ENCODE results near the gene HGFAC.

Gene HGFAC

GRCh38 chr4:3423952-3424351 lies 17.8 kb upstream of the HGFAC start:
- H3K4me3 ChIP-seq (ENCODE audit: low read depth in 1 of 2, low read length in 2 of 2), result no peak overlapping the region
- no peak overlapping the region for H3K27ac ChIP-seq (ENCODE audit: low read depth, low read length)
- H3K9me3 ChIP-seq (ENCODE audit: control insufficient read depth in 1 of 2, low read length in 2 of 2), result no peaks in the 10 kb centered on the region
- peaks cover 0 to 22% of the 10 kb centered on the region in 2 donors for H3K36me3 ChIP-seq (ENCODE audit: control insufficient read depth in 1 of 2, insufficient read depth in 2 of 2, low read length in 2 of 2)
- no peak overlapping the region for H3K9ac ChIP-seq (ENCODE audit: low read depth in 1 of 2, low read length in 2 of 2)
- H3K27me3 ChIP-seq (ENCODE audit: control insufficient read depth in 1 of 2, insufficient read depth in 2 of 2, low read length in 2 of 2), result no peaks in the 10 kb centered on the region
- H3K4me1 ChIP-seq (ENCODE audit: control insufficient read depth in 1 of 2, insufficient read depth in 2 of 2, low read length in 2 of 2), result no peaks in the 10 kb centered on the region

- Histone ChIP-seq H3K36me3 (ENCODE audit: control insufficient read depth in 1 of 2, insufficient read depth in 2 of 2, low read length in 2 of 2) (peaks cover 0 to 27% of the 10 kb centered on the region in 2 donors), H3K4me3 (ENCODE audit: low read depth in 1 of 2, low read length in 2 of 2) (no peak overlapping the region), H3K4me1 (ENCODE audit: control insufficient read depth in 1 of 2, insufficient read depth in 2 of 2, low read length in 2 of 2) (no peaks in the 10 kb centered on the region)
These were observed 17.2 kb upstream of the HGFAC start for GRCh38 chr4:3424522-3425095.

GRCh38 chr4:3426465-3427133 lies 15.2 kb upstream of the HGFAC start:
- H3K9me3 ChIP-seq (ENCODE audit: control insufficient read depth in 1 of 2, low read length in 2 of 2), result no peaks in the 10 kb centered on the region
- no peak overlapping the region for H3K9ac ChIP-seq (ENCODE audit: low read depth in 1 of 2, low read length in 2 of 2)
- H3K4me3 ChIP-seq (ENCODE audit: low read depth in 1 of 2, low read length in 2 of 2), result no peak overlapping the region
- H3K27ac ChIP-seq (ENCODE audit: low read depth, low read length), result no peak overlapping the region
- H3K4me1 ChIP-seq (ENCODE audit: control insufficient read depth in 1 of 2, insufficient read depth in 2 of 2, low read length in 2 of 2), result no peaks in the 10 kb centered on the region
- peaks cover 0 to 26% of the 10 kb centered on the region in 2 donors for H3K36me3 ChIP-seq (ENCODE audit: control insufficient read depth in 1 of 2, insufficient read depth in 2 of 2, low read length in 2 of 2)
- no peaks in the 10 kb centered on the region for H3K27me3 ChIP-seq (ENCODE audit: control insufficient read depth in 1 of 2, insufficient read depth in 2 of 2, low read length in 2 of 2)

More at GRCh38 chr4:3424522-3425095, 17.2 kb upstream of the HGFAC start:
- no peak overlapping the region for H3K27ac ChIP-seq (ENCODE audit: low read depth, low read length)
- H3K9ac ChIP-seq (ENCODE audit: low read depth in 1 of 2, low read length in 2 of 2), result no peak overlapping the region
- H3K27me3 ChIP-seq (ENCODE audit: control insufficient read depth in 1 of 2, insufficient read depth in 2 of 2, low read length in 2 of 2), result no peaks in the 10 kb centered on the region
- H3K9me3 ChIP-seq (ENCODE audit: control insufficient read depth in 1 of 2, low read length in 2 of 2), result no peaks in the 10 kb centered on the region

- peaks cover 0 to 29% of the 10 kb centered on the region in 2 donors for H3K36me3 ChIP-seq (ENCODE audit: control insufficient read depth in 1 of 2, insufficient read depth in 2 of 2, low read length in 2 of 2)
- H3K27ac ChIP-seq (ENCODE audit: low read depth, low read length), result no peak overlapping the region
- H3K9me3 ChIP-seq (ENCODE audit: control insufficient read depth in 1 of 2, low read length in 2 of 2), result no peaks in the 10 kb centered on the region
- H3K9ac ChIP-seq (ENCODE audit: low read depth in 1 of 2, low read length in 2 of 2), result no peak overlapping the region
- H3K4me3 ChIP-seq (ENCODE audit: low read depth in 1 of 2, low read length in 2 of 2), result no peak overlapping the region
- H3K27me3 ChIP-seq (ENCODE audit: control insufficient read depth in 1 of 2, insufficient read depth in 2 of 2, low read length in 2 of 2), result no peaks in the 10 kb centered on the region
- H3K4me1 ChIP-seq (ENCODE audit: control insufficient read depth in 1 of 2, insufficient read depth in 2 of 2, low read length in 2 of 2), result no peaks in the 10 kb centered on the region
These were observed 14.7 kb upstream of the HGFAC start for GRCh38 chr4:3427134-3427476.

GRCh38 chr4:3427706-3428446 lies 13.9 kb upstream of the HGFAC start:
- H3K9me3 ChIP-seq (ENCODE audit: control insufficient read depth in 1 of 2, low read length in 2 of 2), result no peaks in the 10 kb centered on the region
- peaks cover 0 to 21% of the 10 kb centered on the region in 2 donors for H3K36me3 ChIP-seq (ENCODE audit: control insufficient read depth in 1 of 2, insufficient read depth in 2 of 2, low read length in 2 of 2)
- no peak overlapping the region for H3K9ac ChIP-seq (ENCODE audit: low read depth in 1 of 2, low read length in 2 of 2)
- no peaks in the 10 kb centered on the region for H3K4me1 ChIP-seq (ENCODE audit: control insufficient read depth in 1 of 2, insufficient read depth in 2 of 2, low read length in 2 of 2)
- H3K27ac ChIP-seq (ENCODE audit: low read depth, low read length), result no peak overlapping the region
- no peak overlapping the region for H3K4me3 ChIP-seq (ENCODE audit: low read depth in 1 of 2, low read length in 2 of 2)
- H3K27me3 ChIP-seq (ENCODE audit: control insufficient read depth in 1 of 2, insufficient read depth in 2 of 2, low read length in 2 of 2), result no peaks in the 10 kb centered on the region

GRCh38 chr4:3429651-3430050 lies 12.1 kb upstream of the HGFAC start:
- Histone ChIP-seq H3K4me3 (ENCODE audit: low read depth in 1 of 2, low read length in 2 of 2) (no peak overlapping the region), H3K9me3 (ENCODE audit: control insufficient read depth in 1 of 2, low read length in 2 of 2) (no peaks in the 10 kb centered on the region), H3K9ac (ENCODE audit: low read depth in 1 of 2, low read length in 2 of 2) (no peak overlapping the region), H3K4me1 (ENCODE audit: control insufficient read depth in 1 of 2, insufficient read depth in 2 of 2, low read length in 2 of 2) (no peaks in the 10 kb centered on the region), H3K36me3 (ENCODE audit: control insufficient read depth in 1 of 2, insufficient read depth in 2 of 2, low read length in 2 of 2) (peaks cover 0 to 16% of the 10 kb centered on the region in 2 donors), H3K27me3 (ENCODE audit: control insufficient read depth in 1 of 2, insufficient read depth in 2 of 2, low read length in 2 of 2) (no peaks in the 10 kb centered on the region), H3K27ac (ENCODE audit: low read depth, low read length) (no peak overlapping the region)

GRCh38 chr4:3430524-3430923 lies 11.2 kb upstream of the HGFAC start:
- Histone ChIP-seq H3K27ac (ENCODE audit: low read depth, low read length) (no peak overlapping the region), H3K4me1 (ENCODE audit: control insufficient read depth in 1 of 2, insufficient read depth in 2 of 2, low read length in 2 of 2) (no peaks in the 10 kb centered on the region), H3K27me3 (ENCODE audit: control insufficient read depth in 1 of 2, insufficient read depth in 2 of 2, low read length in 2 of 2) (no peaks in the 10 kb centered on the region), H3K9me3 (ENCODE audit: control insufficient read depth in 1 of 2, low read length in 2 of 2) (no peaks in the 10 kb centered on the region), H3K4me3 (ENCODE audit: low read depth in 1 of 2, low read length in 2 of 2) (no peak overlapping the region), H3K9ac (ENCODE audit: low read depth in 1 of 2, low read length in 2 of 2) (no peak overlapping the region), H3K36me3 (ENCODE audit: control insufficient read depth in 1 of 2, insufficient read depth in 2 of 2, low read length in 2 of 2) (peaks cover 0 to 16% of the 10 kb centered on the region in 2 donors)

GRCh38 chr4:3431446-3431993 lies 10.2 kb upstream of the HGFAC start:
- H3K36me3 ChIP-seq (ENCODE audit: control insufficient read depth in 1 of 2, insufficient read depth in 2 of 2, low read length in 2 of 2), result peaks cover 0 to 16% of the 10 kb centered on the region in 2 donors
- H3K4me1 ChIP-seq (ENCODE audit: control insufficient read depth in 1 of 2, insufficient read depth in 2 of 2, low read length in 2 of 2), result no peaks in the 10 kb centered on the region
- H3K27me3 ChIP-seq (ENCODE audit: control insufficient read depth in 1 of 2, insufficient read depth in 2 of 2, low read length in 2 of 2), result no peaks in the 10 kb centered on the region
- no peak overlapping the region for H3K4me3 ChIP-seq (ENCODE audit: low read depth in 1 of 2, low read length in 2 of 2)
- H3K9ac ChIP-seq (ENCODE audit: low read depth in 1 of 2, low read length in 2 of 2), result no peak overlapping the region
- no peaks in the 10 kb centered on the region for H3K9me3 ChIP-seq (ENCODE audit: control insufficient read depth in 1 of 2, low read length in 2 of 2)
- H3K27ac ChIP-seq (ENCODE audit: low read depth, low read length), result no peak overlapping the region

GRCh38 chr4:3432381-3432790 lies 9.4 kb upstream of the HGFAC start:
- Histone ChIP-seq H3K27me3 (ENCODE audit: control insufficient read depth in 1 of 2, insufficient read depth in 2 of 2, low read length in 2 of 2) (no peaks in the 10 kb centered on the region), H3K4me3 (ENCODE audit: low read depth in 1 of 2, low read length in 2 of 2) (no peak overlapping the region), H3K36me3 (ENCODE audit: control insufficient read depth in 1 of 2, insufficient read depth in 2 of 2, low read length in 2 of 2) (peaks cover 0 to 16% of the 10 kb centered on the region in 2 donors), H3K9ac (ENCODE audit: low read depth in 1 of 2, low read length in 2 of 2) (no peak overlapping the region), H3K4me1 (ENCODE audit: control insufficient read depth in 1 of 2, insufficient read depth in 2 of 2, low read length in 2 of 2) (no peaks in the 10 kb centered on the region), H3K9me3 (ENCODE audit: control insufficient read depth in 1 of 2, low read length in 2 of 2) (no peaks in the 10 kb centered on the region), H3K27ac (ENCODE audit: low read depth, low read length) (no peak overlapping the region)

All from duodenal mucosa (tissue), 2 donors.